ENCODE results near the gene CLIC1. TPM values are rescaled to one million over a fixed set of nuclear protein-coding genes. Genes with fewer than 3 reads are reported as not detected.
A peak's percentile ranks its signal among the peaks of the same experiment; 100 is the strongest.

Gene CLIC1
- total RNA-seq, 2 donors from 2014 or later, result 68.9 to 92.9 TPM

DNA sequence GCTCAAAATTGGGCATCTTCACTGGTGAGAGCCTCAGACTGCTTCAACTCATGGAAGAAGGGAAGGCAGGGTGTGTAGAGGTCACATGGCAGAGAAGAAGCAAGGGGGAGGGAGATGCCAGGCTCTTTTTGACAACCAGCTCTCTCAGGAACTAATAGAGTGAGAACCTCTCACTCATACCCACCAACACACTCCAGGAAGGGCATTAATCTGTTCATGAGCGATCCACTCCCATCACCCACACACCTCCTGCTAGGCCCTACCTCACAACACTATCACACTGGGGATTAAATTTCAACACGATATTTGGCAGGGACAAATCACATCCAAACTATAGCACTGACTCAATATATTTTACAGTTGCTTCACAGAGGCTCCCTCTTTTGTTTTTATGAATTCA is 5.5 kb upstream of the CLIC1 start:
- no peak overlapping the region for H3K27ac ChIP-seq
- intact Hi-C loops (cut with DNase I), result no loop called here
- ATAC-seq (no peak), DNase-seq (no peak)
- TF ChIP-seq, protein P1, sequence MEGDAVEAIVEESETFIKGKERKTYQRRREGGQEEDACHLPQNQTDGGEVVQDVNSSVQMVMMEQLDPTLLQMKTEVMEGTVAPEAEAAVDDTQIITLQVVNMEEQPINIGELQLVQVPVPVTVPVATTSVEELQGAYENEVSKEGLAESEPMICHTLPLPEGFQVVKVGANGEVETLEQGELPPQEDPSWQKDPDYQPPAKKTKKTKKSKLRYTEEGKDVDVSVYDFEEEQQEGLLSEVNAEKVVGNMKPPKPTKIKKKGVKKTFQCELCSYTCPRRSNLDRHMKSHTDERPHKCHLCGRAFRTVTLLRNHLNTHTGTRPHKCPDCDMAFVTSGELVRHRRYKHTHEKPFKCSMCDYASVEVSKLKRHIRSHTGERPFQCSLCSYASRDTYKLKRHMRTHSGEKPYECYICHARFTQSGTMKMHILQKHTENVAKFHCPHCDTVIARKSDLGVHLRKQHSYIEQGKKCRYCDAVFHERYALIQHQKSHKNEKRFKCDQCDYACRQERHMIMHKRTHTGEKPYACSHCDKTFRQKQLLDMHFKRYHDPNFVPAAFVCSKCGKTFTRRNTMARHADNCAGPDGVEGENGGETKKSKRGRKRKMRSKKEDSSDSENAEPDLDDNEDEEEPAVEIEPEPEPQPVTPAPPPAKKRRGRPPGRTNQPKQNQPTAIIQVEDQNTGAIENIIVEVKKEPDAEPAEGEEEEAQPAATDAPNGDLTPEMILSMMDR (IDR thresholded peaks at IDR 0.05), result no peak
- TF ChIP-seq POLR2A (IDR thresholded peaks at IDR 0.05), result no peak
- WGBS, 2 donors, result 50 to 76% methylated on average over 2 of the region's 2 CpGs
- H3K9me3 ChIP-seq, result no peaks in the 10 kb centered on the region
- no peak overlapping the region for H3K4me3 ChIP-seq
- no peaks in the 10 kb centered on the region for H3K36me3 ChIP-seq (replicated peaks in 1 of 2; ENCODE audit: insufficient read depth in 1 of 2, low read depth in 2 of 2)
- peaks cover 33% of the 10 kb centered on the region for H3K4me1 ChIP-seq
- H3K27me3 ChIP-seq, result no peaks in the 10 kb centered on the region

DNA sequence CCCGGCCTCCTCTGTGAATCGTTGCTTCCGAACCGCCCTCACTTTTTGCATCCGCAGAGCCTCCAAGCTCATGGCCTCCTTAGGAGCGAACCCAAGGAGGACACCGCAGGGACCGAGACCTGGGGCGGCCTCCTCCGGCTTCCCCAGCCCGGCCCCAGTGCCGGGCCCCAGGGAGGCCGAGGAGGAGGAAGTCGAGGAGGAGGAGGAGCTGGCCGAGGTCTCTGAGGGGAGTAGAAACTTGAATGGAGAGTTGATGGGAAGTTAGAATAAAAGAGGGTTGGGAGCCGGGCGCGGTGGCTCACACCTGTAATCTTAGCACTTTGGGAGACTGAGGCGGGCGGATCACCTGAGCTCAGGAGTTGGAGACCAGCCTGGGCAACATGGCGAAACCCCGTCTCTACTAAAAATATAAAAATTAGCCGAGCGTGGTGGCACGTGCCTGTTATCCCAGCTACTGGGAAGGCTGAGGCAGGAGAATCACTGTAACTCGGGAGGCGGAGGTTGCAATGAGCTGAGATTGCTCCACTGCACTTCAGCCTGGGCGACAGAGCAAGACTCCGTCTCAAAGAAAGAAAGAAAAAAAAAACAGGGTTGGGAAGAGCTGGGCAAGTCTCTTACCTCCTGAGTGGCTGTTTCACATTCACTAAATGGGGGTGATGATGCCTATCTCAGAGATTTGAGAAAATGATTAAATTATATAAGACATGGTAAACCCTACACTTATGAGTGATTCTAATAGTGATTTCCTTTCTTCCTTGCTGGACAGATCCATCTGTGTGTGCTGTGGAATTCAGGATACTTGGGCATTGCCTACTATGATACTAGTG is 4.3 kb upstream of the CLIC1 start:
- Histone ChIP-seq H3K27ac (peak overlapping the region in 3 of 4 donors; percentile 86 to 91 (median 90)), H3K4me1 (peaks cover 38% of the 10 kb centered on the region), H3K9me3 (no peaks in the 10 kb centered on the region), H3K4me3 (peak overlapping the region; percentile 26 to 62), H3K27me3 (no peaks in the 10 kb centered on the region), H3K36me3 (replicated peaks in 1 of 2; ENCODE audit: insufficient read depth in 1 of 2, low read depth in 2 of 2) (no peaks in the 10 kb centered on the region)
- WGBS, 2 donors, result 20 to 22% methylated on average over 29 of the region's 29 CpGs
- no peak for TF ChIP-seq POLR2A (IDR thresholded peaks at IDR 0.05)
- TF ChIP-seq, protein P1 (IDR thresholded peaks at IDR 0.05), result no peak
- no peak for DNase-seq
- ATAC-seq, result no peak
- intact Hi-C loops (cut with DNase I), result no loop called here

DNA sequence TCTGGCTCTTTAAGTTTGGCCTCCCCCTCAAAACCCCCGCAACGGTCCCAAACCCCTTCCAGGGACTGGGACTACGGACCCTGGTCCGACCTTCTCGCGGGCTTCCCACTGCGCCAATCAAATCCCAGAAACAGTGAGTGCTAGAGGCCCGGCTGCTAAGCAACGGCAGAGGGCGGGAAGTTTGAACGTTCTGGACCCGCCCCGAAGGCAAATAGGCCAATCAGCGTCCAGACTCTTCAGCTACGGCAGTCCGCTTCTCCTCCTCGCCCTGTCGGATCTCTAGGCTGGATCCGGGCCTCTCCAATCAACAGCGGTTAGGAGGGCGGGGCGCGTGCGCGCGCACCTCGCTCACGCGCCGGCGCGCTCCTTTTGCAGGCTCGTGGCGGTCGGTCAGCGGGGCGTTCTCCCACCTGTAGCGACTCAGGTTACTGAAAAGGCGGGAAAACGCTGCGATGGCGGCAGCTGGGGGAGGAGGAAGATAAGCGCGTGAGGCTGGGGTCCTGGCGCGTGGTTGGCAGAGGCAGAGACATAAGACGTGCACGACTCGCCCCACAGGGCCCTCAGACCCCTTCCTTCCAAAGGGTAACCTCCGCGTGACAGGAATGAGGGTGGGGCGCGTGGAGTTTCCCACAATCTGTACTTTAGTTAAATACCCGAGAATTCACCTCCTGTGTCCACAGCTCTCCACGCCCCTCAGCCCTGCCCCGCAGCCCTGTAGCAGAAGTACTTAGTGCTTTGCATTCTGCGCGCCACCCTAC is 3.5 kb upstream of the CLIC1 start, which contains the start of gene MSH5:
TSS of gene MSH5 (plus strand) at position 367 of the 758 bp plus-strand sequence. CDS start 462 bp downstream, outside the sequence.
- peak within 1 kb of the TSS; percentile 26 to 62 for H3K4me3 ChIP-seq
- no peaks in the 10 kb centered on the region for H3K9me3 ChIP-seq
- DNase-seq (peak; percentile 98 to 99 (median 99)), ATAC-seq (peak; percentile 94)
- no peaks in the 10 kb centered on the region for H3K27me3 ChIP-seq
- WGBS, 2 donors, result 0% methylated on average over 13 to 58 of the region's 58 CpGs
- peak within 1 kb of the TSS; percentile 35 to 91 (median 88) for H3K27ac ChIP-seq
- peak in 2 of 3 donors; percentile 58 to 67 for TF ChIP-seq POLR2A (IDR thresholded peaks at IDR 0.05)
- TF ChIP-seq, protein P1 (IDR thresholded peaks at IDR 0.05), result no peak
- no peaks in the 10 kb centered on the region for H3K36me3 ChIP-seq (replicated peaks in 1 of 2; ENCODE audit: insufficient read depth in 1 of 2, low read depth in 2 of 2)
- peaks cover 45% of the 10 kb centered on the region for H3K4me1 ChIP-seq
- intact Hi-C loops (cut with DNase I), result no loop called here

DNA sequence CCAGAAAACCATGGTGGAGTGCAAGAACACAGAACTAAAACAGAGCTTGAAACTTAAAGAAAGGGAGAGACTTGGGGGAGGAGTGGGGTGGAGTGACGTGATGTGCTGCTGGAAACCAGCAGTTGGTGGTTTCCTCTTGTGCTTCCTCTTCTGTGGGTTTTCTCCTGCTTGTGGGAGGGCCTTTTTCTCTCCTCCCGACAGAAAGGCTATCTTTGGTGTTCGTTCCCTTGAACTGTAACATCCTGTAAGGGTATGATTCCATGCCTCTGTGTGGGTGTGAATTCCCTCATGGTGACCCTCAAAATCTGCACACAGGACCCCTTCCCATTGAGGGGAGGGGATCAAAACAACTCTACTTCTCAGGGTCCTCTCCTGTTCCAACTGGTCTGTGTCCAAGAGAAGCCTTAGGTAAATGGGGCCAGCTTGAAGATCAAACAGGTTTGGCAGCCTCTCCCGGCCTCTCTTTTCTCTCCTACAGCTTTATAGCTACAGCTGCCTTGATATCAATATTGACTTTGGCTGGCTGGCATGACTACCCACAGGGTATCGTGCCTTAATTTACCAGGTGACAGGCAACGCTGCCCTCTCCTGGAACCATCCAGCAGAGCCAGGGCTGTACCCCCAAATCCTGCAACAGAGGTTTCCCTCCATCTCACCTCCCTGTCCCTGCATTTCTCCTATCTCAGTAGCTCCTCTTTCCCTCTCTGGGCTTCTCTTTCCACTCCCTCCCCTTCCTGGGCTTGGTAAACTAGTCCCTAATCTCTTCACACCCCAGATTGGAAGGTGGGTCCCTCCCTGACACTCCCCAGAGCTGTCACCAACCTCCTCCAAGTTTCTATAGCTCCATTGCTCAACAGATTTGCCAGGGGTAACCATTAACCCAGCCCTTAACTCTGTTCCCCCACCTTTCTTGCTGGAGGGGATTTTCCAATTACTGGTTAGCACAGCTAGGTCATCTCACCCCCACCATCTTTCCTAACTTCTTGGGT is 2.0 kb upstream of the CLIC1 start:
- DNase-seq, result peak; percentile 62 to 84 (median 82)
- WGBS, 2 donors, result 0 to 3% methylated on average over 6 of the region's 6 CpGs
- peak in 1 of 3 donors; percentile 43 for TF ChIP-seq POLR2A (IDR thresholded peaks at IDR 0.05)
- TF ChIP-seq, protein P1 (IDR thresholded peaks at IDR 0.05), result peak in 4 of 7 experiments; percentile 25 to 47 (median 44)
- Histone ChIP-seq H3K36me3 (replicated peaks in 1 of 2; ENCODE audit: insufficient read depth in 1 of 2, low read depth in 2 of 2) (peaks cover 0 to 2% of the 10 kb centered on the region in 2 donors), H3K27ac (peak overlapping the region; percentile 68 to 91 (median 88)), H3K4me1 (peaks cover 58% of the 10 kb centered on the region), H3K4me3 (no peak overlapping the region), H3K9me3 (no peaks in the 10 kb centered on the region), H3K27me3 (no peaks in the 10 kb centered on the region)
- intact Hi-C loops (cut with DNase I), result no loop called here
- ATAC-seq, result peak; percentile 12
